Sigmoid colon (tissue), 4 donors: ENCODE results near the gene PDZRN3.

Experiments
- CTCF ChIP-seq, 4 experiments: fragments of 450-650 bp in 3 of 4; fragments of 200-600 bp in 1 of 4; IDR thresholded peaks; one replicate each; pipeline ENCODE4 v1.5.1; 2016 to 2019; ENCODE audit warnings: antibody characterized with exemption in 4 of 4, mild to moderate bottlenecking in 3 of 4, moderate library complexity in 2 of 4
- EP300 ChIP-seq, 4 donors: sonication (generic); formaldehyde crosslinking; IDR thresholded peaks; one replicate each; pipeline ENCODE4 v1.6.1; 2017; ENCODE audit warnings: antibody characterized with exemption in 4 of 4
- POLR2A ChIP-seq, 2 donors: fragments of 450-650 bp; IDR thresholded peaks; one replicate each; pipeline ENCODE4 v1.6.1; 2016; ENCODE audit warnings: antibody characterized with exemption in 2 of 2, mild to moderate bottlenecking in 2 of 2, moderate library complexity in 2 of 2
- POLR2AphosphoS5 ChIP-seq, 4 donors: sonication (generic); formaldehyde crosslinking; IDR thresholded peaks; one replicate each; pipeline ENCODE4 v1.6.1; 2017; ENCODE audit warnings: antibody characterized with exemption in 4 of 4

GRCh38 chr3:73381551-73381950, 243.2 kb downstream of the PDZRN3 start:
- no peak for TF ChIP-seq POLR2A (IDR thresholded peaks at IDR 0.05)
- no peak for TF ChIP-seq POLR2AphosphoS5 (IDR thresholded peaks at IDR 0.05)
- no peak for TF ChIP-seq CTCF (IDR thresholded peaks at IDR 0.05)
- no peak for TF ChIP-seq EP300 (IDR thresholded peaks at IDR 0.05)
